Measurements from ENCODE around the gene RDH5.

Gene RDH5, protein sequence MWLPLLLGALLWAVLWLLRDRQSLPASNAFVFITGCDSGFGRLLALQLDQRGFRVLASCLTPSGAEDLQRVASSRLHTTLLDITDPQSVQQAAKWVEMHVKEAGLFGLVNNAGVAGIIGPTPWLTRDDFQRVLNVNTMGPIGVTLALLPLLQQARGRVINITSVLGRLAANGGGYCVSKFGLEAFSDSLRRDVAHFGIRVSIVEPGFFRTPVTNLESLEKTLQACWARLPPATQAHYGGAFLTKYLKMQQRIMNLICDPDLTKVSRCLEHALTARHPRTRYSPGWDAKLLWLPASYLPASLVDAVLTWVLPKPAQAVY

DNA sequence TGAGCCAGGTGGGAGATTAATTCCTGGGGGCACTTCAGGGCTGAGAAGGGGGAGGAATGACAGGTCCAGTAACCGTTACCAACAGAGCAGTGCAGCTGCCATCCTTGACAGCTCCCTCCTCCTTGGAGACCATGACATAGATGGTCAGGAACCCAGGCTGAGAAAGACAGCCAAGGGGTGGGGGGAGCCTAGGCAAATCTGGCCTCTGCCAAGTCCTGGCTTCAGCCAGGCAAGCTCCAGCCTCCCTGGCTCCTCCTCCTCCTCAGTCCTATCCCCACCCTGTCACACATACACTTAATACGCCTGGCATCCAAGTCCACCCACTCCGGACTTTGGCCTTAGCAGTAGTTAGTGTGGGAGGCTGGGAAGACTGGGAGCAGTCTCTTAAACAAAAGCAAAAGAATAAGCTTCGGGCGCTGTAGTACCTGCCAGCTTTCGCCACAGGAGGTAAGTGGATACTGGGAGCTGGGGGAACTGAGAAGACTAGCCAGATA is at the start of gene RDH5:
RDH5 (plus strand) TSS at position 323 of the 494 bp plus-strand sequence. CDS start 792 bp downstream, outside the sequence.
- FAIRE-seq (no peak), DNase-seq (ENCODE audit: extremely low spot score, insufficient read length, low read depth) (no peak)

DNA sequence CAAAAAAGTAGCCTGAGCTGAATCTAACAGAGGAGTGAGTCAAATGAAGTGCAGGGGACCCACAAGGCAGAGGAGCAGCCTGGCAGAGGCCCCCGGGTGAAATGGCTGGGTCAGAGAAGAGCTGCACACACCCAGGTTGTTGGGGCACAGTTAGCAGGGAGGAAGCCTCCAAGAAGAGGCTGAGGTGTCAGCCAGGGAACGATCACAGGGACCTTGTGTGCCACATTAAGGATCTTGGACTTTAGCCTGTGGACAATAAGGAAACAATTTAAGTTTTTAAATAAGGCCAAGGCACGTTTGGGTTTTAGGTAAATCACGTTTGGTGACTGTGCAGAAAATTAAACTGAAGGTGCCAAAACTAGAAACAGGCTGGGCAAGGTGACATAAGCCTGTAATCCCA is 48.4 kb upstream of the RDH5 start:
- DNase-seq (ENCODE audit: extremely low spot score, insufficient read length, low read depth) (no peak), FAIRE-seq (no peak)

DNA sequence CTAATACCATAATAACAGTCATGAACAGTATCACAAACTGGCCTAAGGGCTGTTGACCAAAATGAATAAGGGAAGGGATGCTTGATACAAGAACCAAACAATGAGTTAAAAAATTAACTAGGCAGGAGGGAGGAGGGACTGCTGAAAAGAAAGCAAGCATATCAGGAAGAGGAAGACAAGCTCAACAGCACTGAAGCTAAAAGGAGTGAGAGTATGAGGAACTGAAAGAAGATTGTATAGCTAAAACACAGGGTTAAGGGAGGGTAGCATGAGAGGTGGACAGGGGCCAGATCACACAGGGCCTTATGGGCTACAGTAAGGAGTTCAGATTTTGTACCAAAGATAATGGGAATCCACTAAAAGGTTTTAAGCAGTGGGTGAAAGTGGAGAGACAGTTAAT is 46.6 kb upstream of the RDH5 start:
- FAIRE-seq (peak; percentile 93), DNase-seq (ENCODE audit: extremely low spot score, insufficient read length, low read depth) (peak; percentile 43)

DNA sequence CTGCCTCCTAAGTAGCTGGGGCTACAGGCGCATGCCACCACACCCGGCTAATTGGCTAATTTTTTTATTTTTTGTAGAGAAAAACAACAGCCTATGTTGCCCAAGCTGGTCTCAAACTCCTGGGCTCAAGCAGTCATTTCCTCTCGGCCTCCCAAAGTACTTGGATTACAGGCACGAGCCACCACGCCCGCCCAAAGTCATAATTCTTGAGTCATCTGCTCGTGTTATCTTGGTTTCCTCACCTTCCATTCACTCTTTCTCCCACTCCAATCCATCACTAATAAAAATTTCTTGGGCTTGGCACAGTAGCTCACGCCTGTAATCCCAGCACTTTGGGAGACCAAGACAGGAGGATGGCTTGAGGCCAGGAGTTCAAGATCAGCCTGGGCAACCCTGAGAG is 44.5 kb upstream of the RDH5 start:
- no peak for DNase-seq (ENCODE audit: extremely low spot score, insufficient read length, low read depth)
- no peak for FAIRE-seq

DNA sequence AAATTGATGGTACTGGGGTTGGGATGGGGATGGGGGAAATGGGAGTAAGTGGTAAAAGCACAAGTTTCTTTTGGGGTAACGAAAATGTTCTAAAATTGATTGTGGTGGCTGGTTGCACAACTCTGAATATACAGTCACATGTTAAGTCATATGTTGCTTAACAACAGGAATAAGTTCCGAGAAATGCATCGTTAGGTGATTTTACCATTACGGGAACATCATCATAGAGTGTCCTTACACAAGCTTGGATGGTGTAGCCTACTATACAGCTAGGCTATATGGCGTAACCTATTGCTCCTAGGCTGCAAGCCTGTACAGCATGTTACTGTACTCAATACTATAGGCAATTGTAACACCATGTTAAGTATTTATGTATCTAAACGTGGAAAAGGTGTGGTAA is 43.5 kb upstream of the RDH5 start:
- DNase-seq (ENCODE audit: extremely low spot score, insufficient read length, low read depth) = no peak

DNA sequence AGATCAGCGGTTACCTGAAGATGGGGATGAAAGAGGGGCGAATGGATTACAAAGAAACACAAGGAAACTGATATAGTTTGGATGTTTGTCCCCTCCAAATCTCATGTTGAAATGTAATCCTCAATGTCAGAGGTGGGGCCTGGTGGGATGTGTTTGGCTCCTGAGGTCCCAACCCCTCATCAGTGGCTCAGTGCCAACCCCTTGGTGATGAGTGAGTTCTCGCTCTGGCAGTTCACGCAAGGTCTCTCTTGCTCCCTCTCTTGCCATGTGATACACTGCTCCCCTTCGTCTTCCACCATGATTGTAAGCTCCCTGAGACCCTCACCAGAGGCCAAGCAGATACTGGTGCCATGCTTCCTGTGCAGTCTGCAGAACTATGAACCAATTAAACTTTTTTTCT is 40.5 kb upstream of the RDH5 start:
- DNase-seq (ENCODE audit: extremely low spot score, insufficient read length, low read depth) (no peak), FAIRE-seq (no peak)

More for the DNA sequence above, 43.5 kb upstream of the RDH5 start:
- FAIRE-seq = no peak

DNA sequence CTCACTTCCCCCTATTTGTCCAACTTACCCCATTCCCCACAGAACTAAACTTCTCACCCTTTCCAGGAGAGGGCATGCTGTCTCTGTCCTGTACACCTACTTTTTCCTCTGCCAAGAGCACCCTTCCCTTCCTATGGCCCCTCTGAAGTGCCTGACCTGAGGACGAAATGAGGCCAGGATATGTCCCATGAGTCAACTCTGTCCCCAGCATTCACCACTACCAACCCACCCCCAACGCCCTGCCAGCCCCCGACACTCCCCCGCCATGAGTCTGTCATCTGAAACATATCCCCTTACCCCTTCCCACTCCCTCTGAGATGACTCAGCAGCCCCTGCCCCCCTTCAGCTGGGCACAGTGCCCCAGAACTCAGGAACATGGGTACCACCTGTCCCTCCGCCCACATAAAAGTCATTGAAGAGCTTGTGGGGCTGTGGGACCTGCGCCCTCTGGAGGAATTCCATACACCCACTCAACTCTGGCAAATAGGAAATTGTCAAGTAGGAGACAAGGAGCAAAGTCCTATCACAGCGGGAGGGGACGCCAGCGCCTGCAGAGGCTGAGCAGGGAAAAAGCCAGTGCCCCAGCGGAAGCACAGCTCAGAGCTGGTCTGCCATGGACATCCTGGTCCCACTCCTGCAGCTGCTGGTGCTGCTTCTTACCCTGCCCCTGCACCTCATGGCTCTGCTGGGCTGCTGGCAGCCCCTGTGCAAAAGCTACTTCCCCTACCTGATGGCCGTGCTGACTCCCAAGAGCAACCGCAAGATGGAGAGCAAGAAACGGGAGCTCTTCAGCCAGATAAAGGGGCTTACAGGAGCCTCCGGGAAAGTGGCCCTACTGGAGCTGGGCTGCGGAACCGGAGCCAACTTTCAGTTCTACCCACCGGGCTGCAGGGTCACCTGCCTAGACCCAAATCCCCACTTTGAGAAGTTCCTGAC is 38.8 kb upstream of the RDH5 start:
- FAIRE-seq (no peak), DNase-seq (ENCODE audit: extremely low spot score, insufficient read length, low read depth) (no peak)

DNA sequence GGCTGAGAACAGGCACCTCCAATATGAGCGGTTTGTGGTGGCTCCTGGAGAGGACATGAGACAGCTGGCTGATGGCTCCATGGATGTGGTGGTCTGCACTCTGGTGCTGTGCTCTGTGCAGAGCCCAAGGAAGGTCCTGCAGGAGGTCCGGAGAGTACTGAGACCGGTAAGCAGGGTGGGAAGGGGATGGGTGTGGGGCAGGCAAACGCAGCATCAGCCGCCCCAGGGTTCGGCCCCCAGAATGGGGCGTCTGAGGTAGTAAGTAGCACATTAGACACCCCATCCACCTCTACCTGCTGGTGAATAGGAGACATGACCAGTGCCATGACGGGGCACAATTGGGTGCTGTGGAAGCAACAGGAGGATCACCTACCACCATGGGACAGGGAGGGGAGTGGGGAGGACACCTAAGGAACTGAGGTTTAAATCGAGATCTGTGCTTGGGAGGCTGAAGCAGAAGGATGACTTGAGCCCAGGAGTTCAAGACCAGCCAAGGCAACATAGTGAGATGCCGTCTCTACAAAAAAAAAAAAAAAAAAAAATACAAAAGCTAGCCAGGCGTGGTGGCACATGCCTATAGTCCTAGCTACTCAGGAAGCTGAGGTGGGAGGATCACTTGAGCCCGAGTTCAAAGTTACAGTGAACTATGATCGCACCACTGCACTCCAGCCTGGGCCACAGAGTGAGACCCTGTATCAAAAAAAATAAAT is 38.0 kb upstream of the RDH5 start:
- FAIRE-seq = no peak
- no peak for DNase-seq (ENCODE audit: extremely low spot score, insufficient read length, low read depth)

DNA sequence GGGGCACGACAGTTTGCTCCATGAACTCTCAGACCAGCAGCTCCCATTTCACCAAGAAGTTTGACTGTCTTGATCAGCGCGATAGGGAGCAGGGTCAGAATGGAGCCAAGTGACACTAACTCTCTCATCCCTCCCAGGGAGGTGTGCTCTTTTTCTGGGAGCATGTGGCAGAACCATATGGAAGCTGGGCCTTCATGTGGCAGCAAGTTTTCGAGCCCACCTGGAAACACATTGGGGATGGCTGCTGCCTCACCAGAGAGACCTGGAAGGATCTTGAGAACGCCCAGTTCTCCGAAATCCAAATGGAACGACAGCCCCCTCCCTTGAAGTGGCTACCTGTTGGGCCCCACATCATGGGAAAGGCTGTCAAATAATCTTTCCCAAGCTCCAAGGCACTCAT is 36.5 kb upstream of the RDH5 start:
- FAIRE-seq = no peak

DNA sequence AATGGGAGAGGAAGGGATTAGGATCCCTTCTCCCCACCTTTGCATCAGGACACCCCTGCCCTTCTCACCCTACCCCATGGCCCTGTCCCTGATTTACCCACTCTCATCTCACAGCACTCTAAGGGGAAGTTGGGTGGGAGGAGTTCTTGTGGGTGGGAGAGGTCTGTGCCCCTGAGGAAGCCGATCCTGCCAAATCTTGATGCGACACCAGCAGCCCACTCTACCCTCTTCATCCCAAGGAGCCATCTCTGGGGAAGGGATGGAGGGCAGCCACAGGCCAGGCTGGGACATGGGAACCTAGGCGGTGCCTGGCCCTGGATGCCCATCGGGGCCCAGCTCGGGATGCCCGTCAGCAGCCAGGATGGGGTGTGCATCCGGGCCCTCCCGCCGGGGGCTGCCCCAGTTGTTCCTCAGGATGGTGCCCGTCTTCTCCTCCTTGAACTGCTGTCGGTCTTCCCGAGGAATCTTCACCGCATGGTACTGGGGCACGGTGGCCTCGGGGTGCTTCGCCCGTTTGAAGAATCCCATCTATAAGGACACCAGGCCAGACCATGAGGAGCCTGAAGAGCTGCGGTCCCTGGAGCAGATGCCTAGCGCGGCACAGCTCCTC is 35.3 kb upstream of the RDH5 start:
- FAIRE-seq (no peak), DNase-seq (ENCODE audit: extremely low spot score, insufficient read length, low read depth) (no peak)

More for the DNA sequence above, 36.5 kb upstream of the RDH5 start:
- DNase-seq (ENCODE audit: extremely low spot score, insufficient read length, low read depth) = no peak

DNA sequence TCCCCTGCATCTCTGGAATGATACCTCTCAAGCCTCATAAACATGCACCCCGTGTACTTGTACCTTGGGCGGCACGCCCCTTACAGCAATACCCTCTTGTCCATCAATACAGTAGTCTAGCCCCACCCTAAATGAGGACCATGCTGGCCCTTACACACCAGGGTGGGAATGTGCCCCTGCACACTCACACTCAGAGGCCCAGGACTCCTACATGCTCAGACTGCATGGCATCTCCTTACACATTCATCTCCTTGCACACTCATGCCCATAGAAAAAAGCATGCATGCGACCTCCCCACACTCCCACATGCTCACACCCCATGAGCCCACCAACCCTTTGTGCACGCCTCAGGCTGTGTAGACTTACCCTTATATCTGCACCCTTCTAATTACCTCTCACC is 34.5 kb upstream of the RDH5 start:
- FAIRE-seq (no peak), DNase-seq (ENCODE audit: extremely low spot score, insufficient read length, low read depth) (no peak)

DNA sequence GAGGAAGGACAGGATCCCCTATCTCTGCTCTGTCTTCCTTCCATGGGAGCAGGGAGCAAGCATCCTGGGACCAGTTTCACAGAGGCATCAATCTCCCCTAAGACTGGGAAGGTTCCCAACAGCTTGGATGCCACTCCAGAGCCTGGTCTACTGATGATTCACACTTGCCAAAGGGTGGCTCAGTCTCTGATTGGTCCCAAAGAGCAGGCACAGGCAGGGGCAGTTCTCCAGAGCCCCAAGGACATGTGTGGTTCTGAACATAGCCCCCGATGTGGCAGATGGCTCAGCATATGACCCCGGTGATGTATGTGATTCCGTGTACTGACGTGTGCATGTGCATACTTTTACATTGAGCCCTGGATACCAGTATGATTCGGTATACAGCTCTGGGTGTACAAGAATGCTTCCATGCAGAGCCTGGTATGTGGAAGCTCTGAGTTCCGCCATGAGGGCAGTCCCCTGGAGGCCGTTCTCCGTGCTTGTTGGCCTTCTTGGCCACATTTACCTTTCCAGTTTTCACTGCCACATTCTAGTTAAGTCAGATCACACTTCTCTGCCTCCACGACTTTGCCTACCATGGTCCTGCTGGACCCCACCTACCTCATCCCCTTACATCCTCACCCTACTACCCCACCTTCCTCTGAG is 33.7 kb upstream of the RDH5 start:
- FAIRE-seq (no peak), DNase-seq (ENCODE audit: extremely low spot score, insufficient read length, low read depth) (no peak)

DNA sequence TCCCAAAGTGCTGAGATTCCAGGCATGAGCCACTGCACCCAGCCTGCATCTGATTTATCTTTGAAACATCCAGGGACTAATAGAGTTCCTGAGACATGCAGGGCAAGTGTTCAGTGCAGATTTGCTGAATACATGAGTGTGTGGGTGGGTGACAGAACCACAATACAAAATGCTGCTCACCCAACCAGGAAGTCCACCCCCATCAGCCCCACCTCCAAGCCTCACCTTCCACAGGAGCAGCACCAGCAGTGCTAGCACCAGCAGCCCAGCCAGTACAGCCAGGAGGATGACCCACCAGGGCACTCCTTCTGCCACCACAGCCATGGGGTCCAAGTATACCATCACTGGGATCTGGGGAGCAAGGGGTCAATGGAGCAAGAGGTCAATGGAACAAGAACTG is 32.4 kb upstream of the RDH5 start:
- DNase-seq (ENCODE audit: extremely low spot score, insufficient read length, low read depth) (no peak), FAIRE-seq (peak; percentile 65)

DNA sequence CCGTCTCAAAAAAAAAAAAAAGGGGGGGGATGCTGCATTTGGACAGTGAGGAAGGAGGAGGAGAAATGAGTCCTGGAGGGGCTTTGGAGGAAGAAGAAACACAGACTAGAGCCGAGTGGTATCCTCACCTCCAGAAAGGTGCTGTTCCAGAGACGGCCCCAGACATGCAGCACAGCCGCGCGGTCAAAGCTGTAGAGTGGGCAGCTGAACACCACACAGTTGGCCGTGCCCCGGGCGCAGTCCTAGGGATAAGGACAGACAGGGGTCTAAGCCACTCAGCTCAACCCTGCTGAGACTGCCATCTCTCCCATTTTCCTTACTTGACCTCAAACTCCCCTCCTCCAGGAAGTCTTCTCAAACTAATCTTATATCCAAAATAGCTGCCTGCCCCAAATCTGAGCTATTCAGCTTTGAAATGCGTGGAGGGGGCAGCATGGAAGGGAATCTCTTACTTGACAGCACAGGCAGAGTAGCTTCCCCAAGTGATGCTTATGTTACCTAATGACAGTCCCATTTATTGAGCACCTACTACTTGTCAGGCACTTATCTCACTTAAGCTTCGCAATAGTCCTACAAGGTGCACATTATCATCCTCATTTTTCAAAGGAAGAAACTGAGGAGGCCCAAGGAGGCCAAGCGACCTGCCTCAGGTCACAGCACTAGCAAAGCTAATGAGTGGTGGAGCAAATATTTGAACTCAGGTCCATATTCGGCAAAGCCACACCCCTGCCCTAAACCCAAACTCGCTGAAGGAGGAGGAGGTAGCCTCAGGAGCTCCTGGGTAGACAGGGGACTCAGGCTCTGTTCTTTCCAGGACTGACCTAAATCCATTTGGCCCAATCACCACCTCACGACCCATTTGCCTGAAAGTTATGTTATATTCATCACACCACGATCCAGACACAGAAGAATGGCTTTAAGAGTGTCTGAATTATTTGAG is 31.2 kb upstream of the RDH5 start:
- no peak for FAIRE-seq
- DNase-seq (ENCODE audit: extremely low spot score, insufficient read length, low read depth) = no peak

DNA sequence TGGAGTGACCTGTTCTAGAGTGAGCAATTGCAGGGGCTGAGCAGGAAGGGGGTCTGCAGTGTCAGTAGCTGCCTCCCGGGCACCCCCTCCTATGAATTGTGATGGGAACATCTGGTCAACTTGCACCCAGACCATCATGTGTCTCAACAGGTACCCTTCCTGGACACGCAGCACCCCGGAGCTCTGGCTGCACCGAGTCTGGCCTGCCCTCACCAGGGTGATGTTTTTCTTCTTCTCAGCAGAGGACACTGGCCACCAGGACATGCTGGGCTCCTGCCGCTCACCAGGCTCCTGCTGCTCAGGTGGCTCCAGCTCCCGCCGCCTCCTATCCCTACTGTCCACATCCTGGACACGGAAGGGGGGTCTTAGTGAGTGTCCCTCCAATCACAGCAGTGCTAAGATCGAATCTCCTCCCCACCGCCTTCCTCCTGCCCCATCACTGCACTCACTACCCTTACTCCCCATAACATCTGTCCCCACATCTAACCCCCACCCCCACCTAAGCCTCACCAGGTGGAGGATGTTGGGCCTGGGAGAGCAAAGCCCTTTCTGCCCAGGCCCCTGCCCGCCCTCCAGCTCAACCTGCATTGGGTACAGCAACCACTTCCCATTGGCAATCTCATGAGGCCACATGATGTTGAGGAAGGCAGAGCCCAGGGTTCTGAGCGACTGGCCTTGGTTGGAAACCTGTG is 27.4 kb upstream of the RDH5 start:
- FAIRE-seq (no peak), DNase-seq (ENCODE audit: extremely low spot score, insufficient read length, low read depth) (no peak)

DNA sequence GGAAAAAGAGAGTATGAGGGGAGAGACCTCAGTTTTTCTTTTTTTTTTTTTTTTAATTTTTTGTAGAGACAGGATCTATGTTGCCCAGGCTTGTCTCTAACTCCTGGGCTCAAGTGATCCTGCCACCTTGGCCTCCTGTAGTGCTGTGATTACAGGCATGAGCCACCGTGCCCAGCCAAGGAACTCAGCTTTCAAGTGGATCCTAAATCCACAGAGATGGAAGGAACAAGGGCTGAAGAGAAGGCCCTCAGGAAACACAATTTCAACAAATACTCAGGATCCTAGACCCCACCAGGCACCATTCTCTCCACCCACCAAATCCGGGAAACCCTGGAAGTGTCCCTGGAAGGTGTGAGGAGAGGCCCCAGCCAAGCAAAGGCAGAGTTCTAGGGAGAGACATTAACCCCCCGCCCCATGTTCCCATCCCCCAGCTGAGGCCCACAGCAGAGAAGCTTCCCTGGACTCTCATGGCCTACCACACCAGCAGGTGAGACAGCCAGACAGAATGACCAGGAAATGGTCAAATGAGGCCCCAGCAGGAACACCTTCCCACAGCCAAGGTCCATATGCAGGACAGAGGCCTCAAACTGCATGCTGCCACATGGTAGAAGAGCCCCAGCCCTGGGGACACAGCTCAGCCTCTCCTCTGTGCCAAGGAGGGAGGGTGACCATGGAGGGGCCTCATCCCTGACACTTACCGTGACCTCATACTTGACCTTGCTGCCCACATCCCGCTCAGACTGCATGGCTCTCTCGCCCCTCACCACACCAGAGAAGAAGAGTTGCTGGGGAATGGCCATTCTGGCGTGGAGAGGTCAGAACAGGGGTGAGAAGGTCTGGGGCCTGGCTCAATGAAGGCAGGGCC is 26.6 kb upstream of the RDH5 start:
- DNase-seq (ENCODE audit: extremely low spot score, insufficient read length, low read depth) = no peak
- no peak for FAIRE-seq

DNA sequence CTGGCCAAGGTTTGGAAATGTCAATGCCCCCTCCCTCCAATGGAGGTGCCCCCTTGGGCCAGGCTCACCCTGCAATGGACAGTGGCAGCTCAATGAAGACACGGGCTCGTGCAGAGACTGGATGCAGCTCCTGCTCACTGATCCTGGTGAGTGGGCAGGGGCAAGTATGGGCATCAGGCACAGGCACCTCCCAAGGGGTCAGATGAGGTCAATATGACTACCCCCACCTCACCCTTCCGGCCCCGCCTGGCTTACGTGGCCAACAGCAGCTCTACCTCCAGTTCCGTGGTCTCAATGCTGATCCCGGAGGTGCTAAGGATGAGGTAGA is 26.0 kb upstream of the RDH5 start:
- DNase-seq (ENCODE audit: extremely low spot score, insufficient read length, low read depth) = no peak
- FAIRE-seq = no peak
